Psoas muscle (tissue), 8 donors: ENCODE results near the gene DDX3X. TPM values are rescaled to one million over a fixed set of nuclear protein-coding genes. Genes with fewer than 3 reads are reported as not detected.
"Not testable (repeated sequence)": the region's sequence is repeated elsewhere in the genome, so short reads cannot be mapped to it uniquely, and the experiment has no call there.

Experiments used
- ATAC-seq, 4 donors: fragments of 200-7000 bp; cut with Tn5 transposase; one replicate each; pipeline ENCODE4 v1.9.1; 2020; ENCODE audit warnings: moderate library complexity in 3 of 4, mild to moderate bottlenecking in 2 of 4
- DNase-seq, 2 donors: peaks; one replicate each; pipeline ENCODE4 v3.0.0-alpha.2; 2020
- H3K27ac ChIP-seq: fragments of 200-600 bp; one replicate; pipeline ENCODE4 v1.8.0; 2022
- H3K27me3 ChIP-seq, 3 donors: fragments of 200-600 bp in 1 of 3; one replicate each; pipeline versions ENCODE4 v1.6.1 to v1.8.0; 2013 to 2022; ENCODE audit warnings: low read length in 2 of 3, mild to moderate bottlenecking in 2 of 3, moderate library complexity in 1 of 3; ENCODE audit not compliant: insufficient read depth in 3 of 3
- H3K36me3 ChIP-seq, 2 donors: fragments of 200-600 bp in 1 of 2; one replicate each; pipeline versions ENCODE4 v1.6.1 to v1.8.0; 2013 to 2022; ENCODE audit warnings: low read depth in 1 of 2, mild to moderate bottlenecking in 1 of 2, moderate library complexity in 1 of 2; ENCODE audit not compliant: insufficient read depth in 1 of 2
- H3K4me1 ChIP-seq: fragments of 200-600 bp; one replicate; pipeline ENCODE4 v1.8.0; 2022
- H3K4me3 ChIP-seq: fragments of 200-600 bp; one replicate; pipeline ENCODE4 v1.8.0; 2022; ENCODE audit warnings: mild to moderate bottlenecking
- H3K9me3 ChIP-seq: fragments of 200-600 bp; one replicate; pipeline ENCODE4 v1.8.0; 2022
- CTCF ChIP-seq: fragments of 200-600 bp; IDR thresholded peaks from one replicate; pipeline ENCODE4 v1.8.0; 2022; ENCODE audit warnings: antibody characterized with exemption
- WGBS, 3 donors: extraction: QIAGEN DNeasy Blood & Tissue Kit; methylation state at CpG; one replicate each; pipeline versions ENCODE4 v1.1.6 to v1.1.7; 2013; 5-methylcytosine and 5-hydroxymethylcytosine counted together
- intact Hi-C, 2 donors: fragments of 100-400 bp; cut with DNase I; formaldehyde crosslinking; loops; one replicate each; pipeline versions ENCODE4 v1.11.0 to v1.14.2; 2022
- polyA plus RNA-seq, 3 donors: library from polyadenylated mRNA; stranded (reverse); fragments of 200-250 nt; gene quantifications; one replicate each; pipeline ENCODE4 v1.2.3, GENCODE V29; 2013
- total RNA-seq, 4 donors: library from RNA; stranded (reverse); fragmentation: NEBNext Ultra II Directional in 2 of 4; extraction: Animal tissue kit (Norgen Biotek cat#: 25700) in 2 of 4; gene quantifications; one replicate each; pipeline versions ENCODE4 v1.2.1 to v1.2.4, GENCODE V29; 2021 to 2023
- donor health status: healthy with polysubstance abuse.
- donor health status: DM: no; HTN: no; CAD: no; lungs with moderate emphysema.
- donor health status: Bipolar disorder and iron deficiency.
- donor health status: healthy.
- donor health status: DM: yes; HTN: yes; CAD: no.
- donor health status: DM: no; HTN: no; CAD: no.
- donor health status: DM: no; HTN: no; CAD: no.
- donor health status: DM: yes; HTN: yes; CAD: no.

Gene DDX3X
- total and polyA plus RNA-seq, 7 donors, result 83.1 to 408 (median 256) TPM

GRCh38 chrX:41350976-41351569 is 17.1 kb downstream of the DDX3X start:
- intact Hi-C loops, result no loop called here
- no peak overlapping the region for H3K4me3 ChIP-seq
- no peak for TF ChIP-seq CTCF
- DNase-seq (no peak), ATAC-seq (peak; percentile 37 to 64 (median 49))
- no peaks in the 10 kb centered on the region for H3K4me1 ChIP-seq
- H3K9me3 ChIP-seq, result no peaks in the 10 kb centered on the region
- H3K27ac ChIP-seq, result no peak overlapping the region
- H3K27me3 ChIP-seq, result no peaks in the 10 kb centered on the region
- peaks cover 0 to 47% of the 10 kb centered on the region in 2 donors for H3K36me3 ChIP-seq
- 19 to 34% (median 29%) methylated on average over 3 of the region's 3 CpGs for WGBS, 3 donors

GRCh38 chrX:41351923-41352322 is 18.0 kb downstream of the DDX3X start:
- TF ChIP-seq CTCF, result no peak
- WGBS, 3 donors, result 50 to 78% (median 62%) methylated on average over 3 of the region's 3 CpGs
- H3K27me3 ChIP-seq, result no peaks in the 10 kb centered on the region
- ATAC-seq (peak in 2 of 4 donors; percentile 10 to 15), DNase-seq (no peak)
- no peaks in the 10 kb centered on the region for H3K9me3 ChIP-seq
- H3K4me3 ChIP-seq, result no peak overlapping the region
- H3K4me1 ChIP-seq, result no peaks in the 10 kb centered on the region
- H3K36me3 ChIP-seq, result peaks cover 0 to 39% of the 10 kb centered on the region in 2 donors
- no peak overlapping the region for H3K27ac ChIP-seq
- intact Hi-C loops, result no loop called here

- H3K27ac ChIP-seq, result no peak overlapping the region
- no peaks in the 10 kb centered on the region for H3K9me3 ChIP-seq
- no peaks in the 10 kb centered on the region for H3K27me3 ChIP-seq
- TF ChIP-seq CTCF, result no peak
- DNase-seq, result no peak
- H3K4me1 ChIP-seq, result no peaks in the 10 kb centered on the region
- intact Hi-C loops, result no loop called here
- 69 to 83% (median 78%) methylated on average over 3 of the region's 3 CpGs for WGBS, 3 donors
- H3K36me3 ChIP-seq, result peaks cover 0 to 34% of the 10 kb centered on the region in 2 donors
- ATAC-seq, result peak in 3 of 4 donors; percentile 17 to 22 (median 18)
- no peak overlapping the region for H3K4me3 ChIP-seq
Measured at GRCh38 chrX:41352329-41352838, 18.4 kb downstream of the DDX3X start.

GRCh38 chrX:41353985-41354384 is 20.0 kb downstream of the DDX3X start:
- no peaks in the 10 kb centered on the region for H3K4me1 ChIP-seq
- ATAC-seq (peak in 1 of 4 donors; percentile 2), DNase-seq (no peak)
- H3K36me3 ChIP-seq, result peaks cover 0 to 18% of the 10 kb centered on the region in 2 donors
- 73 to 82% (median 77%) methylated on average over 3 of the region's 3 CpGs for WGBS, 3 donors
- no peaks in the 10 kb centered on the region for H3K27me3 ChIP-seq
- H3K4me3 ChIP-seq, result no peak overlapping the region
- H3K9me3 ChIP-seq, result no peaks in the 10 kb centered on the region
- intact Hi-C loops, result no loop called here
- TF ChIP-seq CTCF, result no peak
- H3K27ac ChIP-seq, result no peak overlapping the region

- no peaks in the 10 kb centered on the region for H3K4me1 ChIP-seq
- ATAC-seq (no peak), DNase-seq (no peak)
- no peak for TF ChIP-seq CTCF
- peaks cover 0 to 4% (median 0%) of the 10 kb centered on the region in 3 donors for H3K27me3 ChIP-seq
- H3K27ac ChIP-seq, result no peak overlapping the region
- H3K36me3 ChIP-seq, result no peaks in the 10 kb centered on the region
- intact Hi-C loops, result no loop called here
- 93 to 96% (median 93%) methylated on average over 4 of the region's 4 CpGs for WGBS, 3 donors
- no peaks in the 10 kb centered on the region for H3K9me3 ChIP-seq
- no peak overlapping the region for H3K4me3 ChIP-seq
Measured at GRCh38 chrX:41369152-41369551, 35.2 kb downstream of the DDX3X start.

GRCh38 chrX:41371575-41371974 is 37.6 kb downstream of the DDX3X start:
- H3K27me3 ChIP-seq, H3K27ac ChIP-seq, DNase-seq, H3K36me3 ChIP-seq, H3K4me3 ChIP-seq, intact Hi-C loops, H3K9me3 ChIP-seq, ATAC-seq, H3K4me1 ChIP-seq: not testable (repeated sequence)
- 96 to 98% (median 98%) methylated on average over 5 of the region's 5 CpGs for WGBS, 3 donors
